Thoracic aorta (tissue), 2 donors: ENCODE results near the gene SSC5D. TPM values are rescaled to one million over a fixed set of nuclear protein-coding genes. Genes with fewer than 3 reads are reported as not detected.
A peak's percentile ranks its signal among the peaks of the same experiment; 100 is the strongest.

Source experiments
- ATAC-seq: fragments of 150-250 bp; one replicate; pipeline ENCODE4 v1.8.0; 2017; ENCODE audit warnings: low read depth; ENCODE audit not compliant: insufficient number of reproducible peaks, low FRiP score
- DNase-seq: peaks from one replicate; pipeline ENCODE4 v3.0.0-alpha.2; 2020; ENCODE audit warnings: low spot score
- H3K27ac ChIP-seq, 2 donors: fragments of 200-600 bp; sonication (generic); 1 replicate in 1 of 2; 2 replicates in 1 of 2; pipeline ENCODE4 v1.5.1; 2016; ENCODE audit warnings: mild to moderate bottlenecking in 2 of 2, moderate library complexity in 2 of 2
- H3K27me3 ChIP-seq: fragments of 200-600 bp; sonication (generic); replicated peaks from 2 replicates; pipeline ENCODE4 v1.6.0; 2016; ENCODE audit warnings: mild to moderate bottlenecking; ENCODE audit not compliant: insufficient read depth
- H3K36me3 ChIP-seq: fragments of 200-600 bp; sonication (generic); one replicate; pipeline ENCODE4 v1.5.1; 2016
- H3K4me1 ChIP-seq, 2 donors: fragments of 200-600 bp; sonication (generic); 1 replicate in 1 of 2; 2 replicates in 1 of 2; pipeline versions ENCODE4 v1.5.1 to v1.6.0; 2016; ENCODE audit warnings: low read depth in 2 of 2, mild to moderate bottlenecking in 1 of 2; ENCODE audit not compliant: control insufficient read depth in 1 of 2
- H3K4me3 ChIP-seq: fragments of 200-600 bp; sonication (generic); 2 replicates; pipeline ENCODE4 v1.5.1; 2016; ENCODE audit warnings: mild to moderate bottlenecking
- H3K9me3 ChIP-seq: fragments of 200-600 bp; sonication (generic); 2 replicates; pipeline ENCODE4 v1.5.1; 2016
- CTCF ChIP-seq: fragments of 200-600 bp; sonication (generic); IDR thresholded peaks from one replicate; pipeline ENCODE4 v1.5.1; 2019; ENCODE audit warnings: antibody characterized with exemption
- total RNA-seq, 2 donors: library from RNA; depleted of rRNA; stranded (reverse); fragments of >200 nt; gene quantifications; one replicate each; pipeline versions ENCODE4 v1.1.0 to v1.2.3, GENCODE V29; 2016

SSC5D gene
- total RNA-seq, 2 donors from 2014 or later = 4.3 to 58.3 TPM

GRCh38 chr19:55461259-55461973 lies 26.8 kb upstream of the SSC5D start, which contains the start of gene ISOC2:
ISOC2 (minus strand) TSS chr19:55461642; CDS start chr19:55456486, 5,156 bp downstream.
- H3K4me1 ChIP-seq = peaks cover 4 to 20% of the 10 kb centered on the region in 2 donors
- peak within 1 kb of the TSS; percentile 77 to 82 for H3K27ac ChIP-seq
- DNase-seq (peak; percentile 100), ATAC-seq (peak; percentile 85)
- H3K4me3 ChIP-seq = peak within 1 kb of the TSS; percentile 100
- no peaks in the 10 kb centered on the region for H3K27me3 ChIP-seq
- H3K36me3 ChIP-seq = no peaks in the 10 kb centered on the region
- no peaks in the 10 kb centered on the region for H3K9me3 ChIP-seq
- no peak for TF ChIP-seq CTCF

GRCh38 chr19:55461974-55462626 lies 26.1 kb upstream of the SSC5D start:
- Histone ChIP-seq H3K27me3 (no peaks in the 10 kb centered on the region), H3K27ac (peak overlapping the region in 1 of 2 donors; percentile 52), H3K4me1 (peaks cover 4 to 21% of the 10 kb centered on the region in 2 donors), H3K9me3 (no peaks in the 10 kb centered on the region), H3K4me3 (peak overlapping the region; percentile 100), H3K36me3 (no peaks in the 10 kb centered on the region)
- no peak for ATAC-seq
- no peak for DNase-seq
- TF ChIP-seq CTCF = no peak

- Histone ChIP-seq H3K4me1 (peaks cover 4 to 27% of the 10 kb centered on the region in 2 donors), H3K9me3 (no peaks in the 10 kb centered on the region), H3K4me3 (no peak overlapping the region), H3K27me3 (no peaks in the 10 kb centered on the region), H3K27ac (no peak overlapping the region), H3K36me3 (no peaks in the 10 kb centered on the region)
- no peak for ATAC-seq
- DNase-seq = no peak
- no peak for TF ChIP-seq CTCF
Measured at GRCh38 chr19:55462722-55463121, 25.5 kb upstream of the SSC5D start.

- no peak overlapping the region for H3K27ac ChIP-seq
- no peaks in the 10 kb centered on the region for H3K36me3 ChIP-seq
- no peaks in the 10 kb centered on the region for H3K27me3 ChIP-seq
- H3K4me1 ChIP-seq = peaks cover 4 to 31% of the 10 kb centered on the region in 2 donors
- no peak for DNase-seq
- no peak for TF ChIP-seq CTCF
- no peaks in the 10 kb centered on the region for H3K9me3 ChIP-seq
- no peak for ATAC-seq
- no peak overlapping the region for H3K4me3 ChIP-seq
Measured at GRCh38 chr19:55463583-55464031, 24.6 kb upstream of the SSC5D start.

GRCh38 chr19:55464039-55464661 lies 24.1 kb upstream of the SSC5D start:
- Histone ChIP-seq H3K36me3 (no peaks in the 10 kb centered on the region), H3K4me1 (peaks cover 4 to 31% of the 10 kb centered on the region in 2 donors), H3K27me3 (no peaks in the 10 kb centered on the region), H3K27ac (no peak overlapping the region), H3K9me3 (no peaks in the 10 kb centered on the region), H3K4me3 (no peak overlapping the region)
- DNase-seq (no peak), ATAC-seq (no peak)
- TF ChIP-seq CTCF = no peak
